ENCODE measurements around the gene MBIP. TPM values are rescaled to one million over a fixed set of nuclear protein-coding genes. Genes with fewer than 3 reads are reported as not detected.
"Not testable (repeated sequence)": the region's sequence is repeated elsewhere in the genome, so short reads cannot be mapped to it uniquely, and the experiment has no call there.

MBIP gene
- total RNA-seq, 1 donor from 2014 or later: 41.5 TPM

DNA sequence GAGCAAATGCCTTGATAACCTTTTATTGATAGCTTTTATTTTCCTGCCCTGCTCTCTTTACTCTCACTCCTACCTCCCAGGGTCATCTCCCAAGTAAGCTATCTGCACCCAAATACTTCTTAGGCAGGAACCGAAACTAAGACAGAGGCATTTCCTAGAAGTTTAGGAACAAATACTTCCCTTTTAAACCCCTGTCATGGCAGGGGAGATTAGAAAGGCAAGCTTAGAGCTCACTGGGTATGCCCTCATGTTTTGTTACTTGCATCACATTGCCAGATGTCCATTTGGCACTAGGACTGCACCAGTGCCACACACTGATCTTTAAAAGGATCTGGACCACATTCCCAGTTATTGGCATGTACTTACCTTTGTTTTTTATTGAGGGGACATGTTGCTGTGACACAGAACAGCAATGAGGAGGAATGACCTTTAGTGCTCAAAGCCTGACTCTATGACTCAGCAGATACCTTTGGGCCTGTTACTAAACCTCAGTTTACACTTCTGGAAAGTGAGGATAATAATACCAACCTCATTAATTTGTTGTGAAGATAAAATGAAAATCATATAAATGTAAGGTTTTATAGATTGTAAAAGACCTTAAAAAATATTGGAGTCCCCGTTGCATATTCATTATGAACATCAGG is 40.9 kb upstream of the MBIP start:
- Mint-ChIP-seq H3K36me3 (peaks cover 4% of the 10 kb centered on the region), H3K4me3 (no peak overlapping the region), H3K9me3 (peaks cover 9% of the 10 kb centered on the region), H3K4me1 (no peaks in the 10 kb centered on the region), H3K27me3 (ENCODE audit: low read depth) (peaks cover 4% of the 10 kb centered on the region), H3K27ac (no peak overlapping the region)
- TF ChIP-seq, protein P1, sequence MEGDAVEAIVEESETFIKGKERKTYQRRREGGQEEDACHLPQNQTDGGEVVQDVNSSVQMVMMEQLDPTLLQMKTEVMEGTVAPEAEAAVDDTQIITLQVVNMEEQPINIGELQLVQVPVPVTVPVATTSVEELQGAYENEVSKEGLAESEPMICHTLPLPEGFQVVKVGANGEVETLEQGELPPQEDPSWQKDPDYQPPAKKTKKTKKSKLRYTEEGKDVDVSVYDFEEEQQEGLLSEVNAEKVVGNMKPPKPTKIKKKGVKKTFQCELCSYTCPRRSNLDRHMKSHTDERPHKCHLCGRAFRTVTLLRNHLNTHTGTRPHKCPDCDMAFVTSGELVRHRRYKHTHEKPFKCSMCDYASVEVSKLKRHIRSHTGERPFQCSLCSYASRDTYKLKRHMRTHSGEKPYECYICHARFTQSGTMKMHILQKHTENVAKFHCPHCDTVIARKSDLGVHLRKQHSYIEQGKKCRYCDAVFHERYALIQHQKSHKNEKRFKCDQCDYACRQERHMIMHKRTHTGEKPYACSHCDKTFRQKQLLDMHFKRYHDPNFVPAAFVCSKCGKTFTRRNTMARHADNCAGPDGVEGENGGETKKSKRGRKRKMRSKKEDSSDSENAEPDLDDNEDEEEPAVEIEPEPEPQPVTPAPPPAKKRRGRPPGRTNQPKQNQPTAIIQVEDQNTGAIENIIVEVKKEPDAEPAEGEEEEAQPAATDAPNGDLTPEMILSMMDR (IDR thresholded peaks at IDR 0.05; ENCODE audit: unreplicated experiment): no peak
- DNase-seq (ENCODE audit: low spot score in 2 of 2, unreplicated experiment in 2 of 2): no peak

DNA sequence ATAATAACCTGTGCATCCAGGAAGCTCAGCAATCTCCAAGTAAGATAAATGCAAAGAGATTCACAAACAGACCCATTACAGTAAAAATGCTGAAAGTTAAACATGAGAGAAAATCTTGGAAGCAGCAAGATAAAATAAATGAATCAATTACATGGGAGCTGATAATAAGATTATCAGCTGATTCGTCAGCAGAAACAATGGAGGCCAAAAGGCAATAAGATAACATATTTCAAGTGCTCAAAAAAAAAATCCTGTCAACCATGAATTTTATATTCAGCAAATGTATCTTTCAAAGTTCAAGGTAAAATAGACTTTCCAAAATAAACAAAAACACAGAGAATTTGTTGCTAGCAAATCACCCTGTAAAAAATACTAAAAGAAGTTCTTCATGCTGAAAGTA is 36.4 kb upstream of the MBIP start:
- H3K27me3 Mint-ChIP-seq (ENCODE audit: low read depth): peaks cover 8% of the 10 kb centered on the region
- no peak overlapping the region for H3K4me3 Mint-ChIP-seq
- DNase-seq (ENCODE audit: low spot score in 2 of 2, unreplicated experiment in 2 of 2): no peak
- no peaks in the 10 kb centered on the region for H3K4me1 Mint-ChIP-seq
- no peak overlapping the region for H3K27ac Mint-ChIP-seq
- H3K9me3 Mint-ChIP-seq: peaks cover 26% of the 10 kb centered on the region
- peaks cover 4% of the 10 kb centered on the region for H3K36me3 Mint-ChIP-seq
- TF ChIP-seq, protein P1 (IDR thresholded peaks at IDR 0.05; ENCODE audit: unreplicated experiment): no peak

DNA sequence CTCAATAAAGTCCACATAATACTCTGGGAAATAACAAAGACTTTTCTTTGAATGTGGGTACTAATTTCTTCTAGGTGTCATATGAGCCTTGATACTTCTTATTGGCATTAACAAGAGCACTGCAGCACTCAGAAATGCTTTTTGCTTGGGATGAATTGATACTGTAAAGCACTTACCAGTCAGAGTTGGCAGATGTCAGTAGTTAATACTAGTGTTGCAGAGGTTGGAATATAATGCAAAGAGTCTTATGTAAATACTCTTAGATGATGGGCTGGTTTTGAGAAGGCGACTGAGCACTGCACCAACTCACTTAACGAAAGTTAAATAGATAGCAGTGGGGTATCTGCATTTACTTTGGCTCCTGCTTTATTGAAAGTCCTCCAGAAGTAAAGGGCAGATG is 25.6 kb upstream of the MBIP start:
- Mint-ChIP-seq H3K4me1 (no peaks in the 10 kb centered on the region), H3K27me3 (ENCODE audit: low read depth) (peaks cover 48% of the 10 kb centered on the region), H3K36me3 (no peaks in the 10 kb centered on the region), H3K9me3 (no peaks in the 10 kb centered on the region), H3K27ac (no peak overlapping the region), H3K4me3 (no peak overlapping the region)
- TF ChIP-seq, protein P1 (IDR thresholded peaks at IDR 0.05; ENCODE audit: unreplicated experiment): no peak
- no peak for DNase-seq (ENCODE audit: low spot score in 2 of 2, unreplicated experiment in 2 of 2)

DNA sequence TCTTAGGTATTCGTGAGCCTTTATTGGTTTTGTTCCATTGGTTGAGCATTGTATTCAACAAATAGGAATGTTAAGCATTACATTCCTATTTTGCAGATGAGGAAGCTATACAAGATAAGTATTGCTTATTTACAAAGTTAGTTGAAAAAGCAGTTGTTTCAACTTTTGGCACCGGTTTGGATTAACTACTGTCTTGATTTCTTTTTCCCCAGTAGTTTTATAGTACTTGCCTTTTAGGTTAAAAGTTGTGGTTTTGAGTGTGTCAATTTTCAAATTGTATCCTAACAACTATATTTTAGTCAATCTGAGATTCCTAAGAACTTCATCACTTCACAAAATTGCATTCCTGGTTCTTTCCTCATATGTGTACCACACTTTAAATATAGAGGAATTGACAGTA is 23.8 kb upstream of the MBIP start:
- Mint-ChIP-seq H3K36me3 (no peaks in the 10 kb centered on the region), H3K4me3 (no peak overlapping the region)
- DNase-seq (ENCODE audit: low spot score in 2 of 2, unreplicated experiment in 2 of 2): no peak

DNA sequence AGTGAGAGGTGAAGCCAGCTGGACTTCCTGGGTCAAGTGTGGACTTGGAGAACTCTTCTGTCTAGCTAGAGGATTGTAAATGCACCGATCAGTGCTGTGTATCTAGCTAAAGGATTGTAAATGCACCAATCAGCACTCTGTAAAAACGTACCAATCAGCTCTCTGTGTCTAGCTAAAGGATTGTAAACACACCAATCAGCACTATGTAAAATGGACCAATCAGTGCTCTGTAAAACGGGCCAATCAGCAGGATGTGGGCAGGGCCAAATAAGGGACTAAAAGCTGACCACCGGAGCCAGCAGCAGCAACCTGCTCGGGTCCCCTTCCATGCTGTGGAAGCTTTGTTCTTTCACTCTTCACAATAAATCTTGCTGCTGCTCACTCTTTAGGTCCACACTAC is 21.4 kb upstream of the MBIP start:
- not testable (repeated sequence) for H3K9me3 Mint-ChIP-seq; H3K4me1 Mint-ChIP-seq; H3K27ac Mint-ChIP-seq; H3K36me3 Mint-ChIP-seq; DNase-seq (ENCODE audit: low spot score in 2 of 2, unreplicated experiment in 2 of 2); H3K4me3 Mint-ChIP-seq
- peaks cover 58% of the 10 kb centered on the region for H3K27me3 Mint-ChIP-seq (ENCODE audit: low read depth)

More for the DNA sequence above, 23.8 kb upstream of the MBIP start:
- Mint-ChIP-seq H3K27ac (no peak overlapping the region), H3K4me1 (no peaks in the 10 kb centered on the region), H3K9me3 (no peaks in the 10 kb centered on the region), H3K27me3 (ENCODE audit: low read depth) (peaks cover 53% of the 10 kb centered on the region)
- TF ChIP-seq, protein P1 (IDR thresholded peaks at IDR 0.05; ENCODE audit: unreplicated experiment): no peak

DNA sequence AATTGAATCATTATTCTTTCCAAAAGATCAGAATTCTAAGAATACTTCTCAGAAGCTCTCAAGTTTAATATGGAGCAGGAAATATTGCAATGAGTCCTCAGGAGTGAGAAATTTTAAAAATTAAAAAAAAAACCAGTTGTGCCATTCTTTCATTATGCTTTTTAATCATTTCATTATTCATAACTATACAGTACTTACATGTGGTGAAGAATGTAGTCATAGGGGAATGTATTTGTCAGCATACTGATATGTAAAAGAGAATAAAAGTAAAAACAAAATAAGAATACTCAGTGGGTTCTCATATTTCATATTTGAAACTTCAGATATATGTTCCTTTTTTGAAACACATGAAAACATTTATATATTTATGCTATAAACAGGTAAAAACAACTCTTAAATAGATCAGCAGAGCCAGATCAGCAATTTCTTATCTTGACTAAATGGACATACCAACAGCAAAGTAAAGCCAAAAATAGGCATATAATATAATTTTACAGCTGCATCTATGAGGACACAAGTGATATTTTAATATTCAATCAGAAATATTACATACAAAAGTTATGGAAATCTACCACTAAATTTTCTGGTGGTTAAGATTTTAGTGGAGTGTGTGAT is 19.9 kb upstream of the MBIP start:
- no peak overlapping the region for H3K4me3 Mint-ChIP-seq
- no peaks in the 10 kb centered on the region for H3K9me3 Mint-ChIP-seq
- no peaks in the 10 kb centered on the region for H3K36me3 Mint-ChIP-seq
- DNase-seq (ENCODE audit: low spot score in 2 of 2, unreplicated experiment in 2 of 2): no peak
- no peaks in the 10 kb centered on the region for H3K4me1 Mint-ChIP-seq
- no peak overlapping the region for H3K27ac Mint-ChIP-seq
- TF ChIP-seq, protein P1 (IDR thresholded peaks at IDR 0.05; ENCODE audit: unreplicated experiment): no peak
- peaks cover 48% of the 10 kb centered on the region for H3K27me3 Mint-ChIP-seq (ENCODE audit: low read depth)

Data from mesothelial cell of epicardium (in vitro differentiated cells).